RCC 7860 (cell line): ENCODE data around the gene RHOXF1.
"Not testable (repeated sequence)": the region's sequence is repeated elsewhere in the genome, so short reads cannot be mapped to it uniquely, and the experiment has no call there.

ENCODE experiments used
- DNase-seq: peaks from one replicate; pipeline ENCODE4 v3.0.0-alpha.2; 2015; ENCODE audit warnings: low spot score
- FAIRE-seq: peaks from 2 replicates; lab custom pipeline; 2012; peaks lifted over from hg19 to GRCh38; lab: Jason Lieb, UNC

Gene RHOXF1

DNA sequence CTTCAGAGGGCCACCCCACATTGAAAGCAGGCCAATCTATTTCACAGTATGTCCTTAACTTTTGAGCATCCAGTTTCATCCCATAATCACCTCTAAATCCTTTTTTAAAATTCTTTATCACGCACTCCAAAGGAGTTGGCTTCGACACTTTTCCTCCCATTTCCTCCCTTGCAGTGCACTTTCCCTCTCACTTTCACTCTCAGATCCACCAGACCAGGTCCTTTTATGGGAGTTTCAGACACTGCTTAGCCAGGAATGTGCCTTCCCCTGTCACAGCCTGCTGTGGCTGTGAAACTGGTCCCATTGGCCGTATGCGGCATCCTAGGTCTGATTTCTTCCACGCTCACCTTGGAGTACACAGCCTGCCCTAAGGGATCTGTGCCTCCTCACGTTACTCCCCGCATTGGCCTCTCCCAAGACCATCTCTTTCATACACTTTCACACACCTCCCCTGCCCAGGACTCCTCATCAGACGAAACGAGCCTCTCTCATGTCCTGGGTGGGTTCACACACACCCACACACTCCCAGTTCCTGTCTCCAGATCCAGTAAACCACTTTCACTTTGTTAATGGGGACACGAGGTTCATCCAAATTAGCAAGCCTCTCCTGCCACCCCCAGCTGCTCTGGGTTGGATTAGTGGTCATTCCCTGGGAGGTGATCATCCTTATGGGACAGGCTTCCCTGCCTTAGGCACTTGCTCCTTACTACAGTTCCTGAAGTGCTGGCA, 28.3 kb downstream of the RHOXF1 start:
- DNase-seq (no peak), FAIRE-seq (no peak)

DNA sequence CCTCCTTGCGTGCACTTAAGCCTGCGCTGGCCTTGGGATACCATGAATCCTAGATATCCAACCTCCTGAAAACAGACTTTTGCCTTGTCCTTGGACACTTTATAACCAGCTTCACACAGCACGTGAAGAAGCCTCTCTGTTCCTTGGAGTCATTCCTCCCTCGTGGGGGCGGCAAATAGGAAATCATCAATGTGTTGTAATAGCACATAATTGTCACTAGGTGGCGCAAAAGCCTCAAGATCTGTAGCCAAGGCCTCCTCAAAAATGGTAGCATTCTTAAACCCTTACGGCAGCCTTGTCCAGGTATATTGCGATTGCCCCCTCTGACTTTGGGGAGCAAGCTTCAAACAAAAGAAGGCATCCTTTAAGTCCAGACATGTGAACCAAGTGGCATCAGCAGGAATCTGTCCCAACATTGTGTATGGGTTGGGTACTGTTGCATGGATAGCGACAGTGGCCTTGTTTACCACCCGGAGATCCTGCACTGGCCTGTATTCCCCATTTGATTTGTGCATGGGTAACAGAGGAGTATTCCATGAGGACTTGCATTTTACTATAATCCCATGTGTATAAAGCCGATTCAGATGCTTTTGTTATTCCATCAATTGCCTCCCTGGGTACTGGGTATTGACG, 30.0 kb downstream of the RHOXF1 start:
- DNase-seq = not testable (repeated sequence)
- peak; percentile 17 for FAIRE-seq

DNA sequence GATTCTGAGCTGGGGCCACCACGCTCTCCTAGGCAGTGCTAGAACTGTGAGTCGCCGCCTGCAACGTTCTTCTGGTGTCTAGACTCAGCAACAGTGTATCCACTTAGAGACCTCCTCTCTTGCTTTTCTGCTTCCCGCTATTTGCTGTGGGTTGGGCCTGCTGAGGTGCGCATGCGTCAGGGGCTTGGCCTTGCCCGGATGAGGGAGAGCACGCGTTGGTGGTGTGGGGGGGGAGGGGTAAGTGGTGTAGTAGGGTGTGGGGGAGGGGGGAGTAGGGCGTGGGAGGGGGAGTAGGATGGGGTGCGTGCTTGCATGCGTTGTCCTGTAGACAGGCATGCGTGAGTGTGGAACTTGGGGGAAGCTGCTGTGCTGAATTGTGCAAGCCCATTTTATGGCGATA, 38.1 kb downstream of the RHOXF1 start, which contains the start of gene RHOXF2B:
Gene RHOXF2B, minus strand, starts transcription at position 101 of the 400 bp plus-strand sequence. CDS start 138 bp downstream, outside the sequence.
- not testable (repeated sequence) for DNase-seq, FAIRE-seq

DNA sequence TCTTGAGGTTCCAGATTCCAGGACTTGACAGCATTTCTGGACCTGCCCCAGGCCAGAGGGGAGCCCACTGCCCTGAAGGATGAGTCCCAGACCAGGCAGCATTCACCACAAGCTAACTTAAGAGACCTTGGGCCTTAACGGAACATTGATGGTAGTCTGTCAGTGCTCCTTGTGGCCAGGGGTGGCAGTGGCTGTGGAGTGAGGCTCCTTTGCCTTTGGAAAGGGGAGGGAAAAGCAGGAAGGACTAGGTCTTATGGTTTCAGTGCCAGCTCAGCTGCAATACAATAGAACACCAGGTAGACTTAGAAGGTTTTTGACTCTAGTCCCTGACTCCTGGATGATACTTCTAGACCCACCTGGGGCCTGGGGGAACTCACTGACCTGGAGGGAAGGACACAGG, 49.5 kb downstream of the RHOXF1 start:
- not testable (repeated sequence) for FAIRE-seq, DNase-seq
